ENCODE data around the gene FBXL7.

FBXL7 gene

GRCh38 chr5:15689836-15690235, 189.9 kb downstream of the FBXL7 start:
- H2AFZ ChIP-seq (ENCODE audit: low read depth, low read length, severe bottlenecking): no peak overlapping the region
- H3K4me2 ChIP-seq (ENCODE audit: low read depth, low read length, poor library complexity, severe bottlenecking): no peak overlapping the region
- TF ChIP-seq EZH2phosphoT487 (conservative IDR thresholded peaks at IDR 0.05; ENCODE audit: low read length) (no peak), CTCF (IDR thresholded peaks at IDR 0.05; ENCODE audit: insufficient read depth, low read length, poor library complexity, severe bottlenecking) (no peak)
- no peaks in the 10 kb centered on the region for H3K36me3 ChIP-seq (ENCODE audit: low read length)
- H3K9ac ChIP-seq (ENCODE audit: low read length): no peak overlapping the region
- H3K9me2 ChIP-seq (replicated peaks; ENCODE audit: insufficient read depth, low read length): no peaks in the 10 kb centered on the region
- H3K4me3 ChIP-seq (ENCODE audit: insufficient read depth, low read length, poor library complexity, severe bottlenecking): no peak overlapping the region
- H3F3A ChIP-seq (ENCODE audit: insufficient read depth): no peaks in the 10 kb centered on the region
- H3K79me2 ChIP-seq (ENCODE audit: insufficient read depth, low read length): no peaks in the 10 kb centered on the region
- H3K9me3 ChIP-seq (ENCODE audit: insufficient read depth, low read length): no peaks in the 10 kb centered on the region
- no peak overlapping the region for H3K27ac ChIP-seq (ENCODE audit: low read depth, low read length)
- H3K27me3 ChIP-seq (ENCODE audit: low read length): no peaks in the 10 kb centered on the region
- H4K20me1 ChIP-seq (ENCODE audit: low read depth, low read length): no peaks in the 10 kb centered on the region

GRCh38 chr5:15690611-15691010, 190.6 kb downstream of the FBXL7 start:
- no peaks in the 10 kb centered on the region for H3K9me2 ChIP-seq (replicated peaks; ENCODE audit: insufficient read depth, low read length)
- no peaks in the 10 kb centered on the region for H3F3A ChIP-seq (ENCODE audit: insufficient read depth)
- H3K4me3 ChIP-seq (ENCODE audit: insufficient read depth, low read length, poor library complexity, severe bottlenecking): no peak overlapping the region
- H3K27ac ChIP-seq (ENCODE audit: low read depth, low read length): no peak overlapping the region
- H2AFZ ChIP-seq (ENCODE audit: low read depth, low read length, severe bottlenecking): no peak overlapping the region
- H3K79me2 ChIP-seq (ENCODE audit: insufficient read depth, low read length): no peaks in the 10 kb centered on the region
- TF ChIP-seq CTCF (IDR thresholded peaks at IDR 0.05; ENCODE audit: insufficient read depth, low read length, poor library complexity, severe bottlenecking): no peak
- no peak for TF ChIP-seq EZH2phosphoT487 (conservative IDR thresholded peaks at IDR 0.05; ENCODE audit: low read length)
- no peak overlapping the region for H3K4me2 ChIP-seq (ENCODE audit: low read depth, low read length, poor library complexity, severe bottlenecking)
- H4K20me1 ChIP-seq (ENCODE audit: low read depth, low read length): no peaks in the 10 kb centered on the region
- H3K9me3 ChIP-seq (ENCODE audit: insufficient read depth, low read length): no peaks in the 10 kb centered on the region
- H3K9ac ChIP-seq (ENCODE audit: low read length): no peak overlapping the region
- no peaks in the 10 kb centered on the region for H3K27me3 ChIP-seq (ENCODE audit: low read length)
- no peaks in the 10 kb centered on the region for H3K36me3 ChIP-seq (ENCODE audit: low read length)

DNA sequence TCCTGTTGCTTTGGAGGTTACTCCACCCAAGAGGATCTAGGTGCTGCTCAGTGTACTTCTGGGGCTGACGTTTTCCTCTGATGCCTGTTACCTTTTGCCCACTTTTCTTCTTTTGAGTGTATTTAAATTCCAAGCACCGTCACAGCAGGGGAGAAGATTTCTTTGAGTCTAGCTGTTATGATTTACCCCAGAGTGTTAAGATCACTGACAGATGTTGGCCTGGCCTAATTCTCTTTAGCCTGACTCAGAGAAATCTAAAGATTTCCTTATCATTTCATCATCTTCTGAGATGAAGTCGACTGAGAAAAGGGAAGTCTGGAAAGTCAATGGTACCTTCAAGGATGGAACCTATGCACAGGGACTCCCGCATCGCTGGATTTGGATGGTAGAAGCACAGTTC, 191.5 kb downstream of the FBXL7 start:
- no peaks in the 10 kb centered on the region for H3K9me3 ChIP-seq (ENCODE audit: insufficient read depth, low read length)
- no peaks in the 10 kb centered on the region for H3K36me3 ChIP-seq (ENCODE audit: low read length)
- H3F3A ChIP-seq (ENCODE audit: insufficient read depth): no peaks in the 10 kb centered on the region
- no peak overlapping the region for H3K4me2 ChIP-seq (ENCODE audit: low read depth, low read length, poor library complexity, severe bottlenecking)
- H3K9ac ChIP-seq (ENCODE audit: low read length): no peak overlapping the region
- H3K27me3 ChIP-seq (ENCODE audit: low read length): no peaks in the 10 kb centered on the region
- TF ChIP-seq CTCF (IDR thresholded peaks at IDR 0.05; ENCODE audit: insufficient read depth, low read length, poor library complexity, severe bottlenecking): no peak
- TF ChIP-seq EZH2phosphoT487 (conservative IDR thresholded peaks at IDR 0.05; ENCODE audit: low read length): no peak
- H3K79me2 ChIP-seq (ENCODE audit: insufficient read depth, low read length): no peaks in the 10 kb centered on the region
- H3K4me3 ChIP-seq (ENCODE audit: insufficient read depth, low read length, poor library complexity, severe bottlenecking): no peak overlapping the region
- no peaks in the 10 kb centered on the region for H3K9me2 ChIP-seq (replicated peaks; ENCODE audit: insufficient read depth, low read length)
- H4K20me1 ChIP-seq (ENCODE audit: low read depth, low read length): no peaks in the 10 kb centered on the region
- no peak overlapping the region for H2AFZ ChIP-seq (ENCODE audit: low read depth, low read length, severe bottlenecking)
- no peak overlapping the region for H3K27ac ChIP-seq (ENCODE audit: low read depth, low read length)
